Cardiac fibroblast (primary cell): Measurements from ENCODE around the gene FXYD5.
A peak's percentile ranks its signal among the peaks of the same experiment; 100 is the strongest.

Source experiments
- DNase-seq, 2 donors: peaks; one replicate each; pipeline versions ENCODE4 v3.0.0 to v3.0.0-alpha.2; 2010; ENCODE audit warnings: low read depth in 2 of 2
- H3K4me3 ChIP-seq, 2 donors: replicated peaks in 1 of 2; 1 replicate in 1 of 2; 2 replicates in 1 of 2; pipeline ENCODE4 v1.5.1; 2011; ENCODE audit warnings: low read depth in 2 of 2, low read length in 2 of 2, mild to moderate bottlenecking in 2 of 2, moderate library complexity in 1 of 2
- TF ChIP-seq, protein P1 (sequence below): IDR thresholded peaks from one replicate; pipeline ENCODE4 v1.5.1; 2011; ENCODE audit warnings: low read depth, mild to moderate bottlenecking, low read length, inconsistent platforms

FXYD5 gene, protein sequence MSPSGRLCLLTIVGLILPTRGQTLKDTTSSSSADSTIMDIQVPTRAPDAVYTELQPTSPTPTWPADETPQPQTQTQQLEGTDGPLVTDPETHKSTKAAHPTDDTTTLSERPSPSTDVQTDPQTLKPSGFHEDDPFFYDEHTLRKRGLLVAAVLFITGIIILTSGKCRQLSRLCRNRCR

DNA sequence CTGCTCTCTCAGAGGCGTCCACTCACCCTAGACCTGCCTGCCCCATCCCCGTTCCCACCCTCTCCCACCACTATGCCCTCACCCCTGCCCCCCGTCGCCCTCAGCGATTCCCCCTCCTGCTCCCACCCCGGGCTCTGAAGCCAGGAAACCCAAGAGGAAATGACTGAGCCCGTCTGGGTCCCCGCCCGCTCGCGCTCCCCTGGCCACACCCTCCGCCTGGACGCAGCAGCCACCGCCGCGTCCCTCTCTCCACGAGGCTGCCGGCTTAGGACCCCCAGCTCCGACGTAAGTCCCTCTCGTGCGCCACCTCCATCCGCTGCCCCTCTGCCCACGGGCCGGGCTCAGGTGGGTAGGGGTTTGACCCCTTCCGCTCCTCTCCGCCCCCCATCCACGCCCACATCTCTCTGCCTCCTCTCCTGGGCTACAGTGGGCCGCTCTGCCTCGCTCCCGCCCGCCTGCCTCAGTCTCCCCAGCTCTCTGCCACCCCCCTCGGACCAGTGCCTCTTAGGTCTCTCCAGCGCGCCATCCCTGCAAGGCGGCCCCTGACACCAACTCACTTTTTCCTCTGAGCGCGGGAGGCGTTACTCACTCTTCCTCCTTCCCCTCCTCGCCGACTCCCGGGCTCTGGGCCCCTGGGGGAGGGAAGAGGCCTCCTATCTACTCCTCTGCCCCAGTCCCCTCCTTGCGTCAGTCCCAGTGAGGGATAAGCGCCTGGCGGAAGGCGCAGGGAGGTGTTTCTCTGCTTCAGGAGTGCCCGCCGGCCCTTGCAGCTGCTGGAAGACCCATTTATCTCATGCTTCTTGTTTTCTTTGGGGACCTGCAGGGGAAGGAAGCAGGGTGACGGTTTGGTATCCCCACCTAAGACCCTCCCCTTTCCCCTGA lies at the start of gene FXYD5:
TSS of gene FXYD5 (plus strand) at position 211 of the 882 bp plus-strand sequence. CDS start 816 bp downstream, outside the sequence.
- peak; percentile 86 for DNase-seq
- TF ChIP-seq, protein P1, sequence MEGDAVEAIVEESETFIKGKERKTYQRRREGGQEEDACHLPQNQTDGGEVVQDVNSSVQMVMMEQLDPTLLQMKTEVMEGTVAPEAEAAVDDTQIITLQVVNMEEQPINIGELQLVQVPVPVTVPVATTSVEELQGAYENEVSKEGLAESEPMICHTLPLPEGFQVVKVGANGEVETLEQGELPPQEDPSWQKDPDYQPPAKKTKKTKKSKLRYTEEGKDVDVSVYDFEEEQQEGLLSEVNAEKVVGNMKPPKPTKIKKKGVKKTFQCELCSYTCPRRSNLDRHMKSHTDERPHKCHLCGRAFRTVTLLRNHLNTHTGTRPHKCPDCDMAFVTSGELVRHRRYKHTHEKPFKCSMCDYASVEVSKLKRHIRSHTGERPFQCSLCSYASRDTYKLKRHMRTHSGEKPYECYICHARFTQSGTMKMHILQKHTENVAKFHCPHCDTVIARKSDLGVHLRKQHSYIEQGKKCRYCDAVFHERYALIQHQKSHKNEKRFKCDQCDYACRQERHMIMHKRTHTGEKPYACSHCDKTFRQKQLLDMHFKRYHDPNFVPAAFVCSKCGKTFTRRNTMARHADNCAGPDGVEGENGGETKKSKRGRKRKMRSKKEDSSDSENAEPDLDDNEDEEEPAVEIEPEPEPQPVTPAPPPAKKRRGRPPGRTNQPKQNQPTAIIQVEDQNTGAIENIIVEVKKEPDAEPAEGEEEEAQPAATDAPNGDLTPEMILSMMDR: peak; percentile 12

DNA sequence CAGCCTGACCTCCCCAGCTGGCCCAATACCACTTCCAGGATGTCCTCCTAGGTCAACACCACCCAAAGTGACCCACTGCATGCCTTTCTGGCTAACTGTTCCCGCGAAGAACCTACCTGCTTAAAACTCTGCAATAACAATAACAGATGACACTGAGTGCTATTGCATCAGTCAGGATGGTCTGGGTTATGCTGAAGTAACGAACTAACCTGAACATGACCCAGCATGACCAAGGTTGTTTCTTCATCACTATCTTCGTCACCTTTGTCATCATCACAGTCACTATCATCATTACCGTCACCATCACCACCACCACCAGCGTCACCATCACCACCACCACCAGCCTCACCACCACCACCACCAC lies 49.5 kb upstream of the FXYD5 start:
- no peak for DNase-seq
- TF ChIP-seq, protein P1: no peak
- H3K4me3 ChIP-seq: no peak overlapping the region

More for the DNA sequence above, at the start of gene FXYD5:
- H3K4me3 ChIP-seq: peak within 1 kb of the TSS; percentile 75 to 98

DNA sequence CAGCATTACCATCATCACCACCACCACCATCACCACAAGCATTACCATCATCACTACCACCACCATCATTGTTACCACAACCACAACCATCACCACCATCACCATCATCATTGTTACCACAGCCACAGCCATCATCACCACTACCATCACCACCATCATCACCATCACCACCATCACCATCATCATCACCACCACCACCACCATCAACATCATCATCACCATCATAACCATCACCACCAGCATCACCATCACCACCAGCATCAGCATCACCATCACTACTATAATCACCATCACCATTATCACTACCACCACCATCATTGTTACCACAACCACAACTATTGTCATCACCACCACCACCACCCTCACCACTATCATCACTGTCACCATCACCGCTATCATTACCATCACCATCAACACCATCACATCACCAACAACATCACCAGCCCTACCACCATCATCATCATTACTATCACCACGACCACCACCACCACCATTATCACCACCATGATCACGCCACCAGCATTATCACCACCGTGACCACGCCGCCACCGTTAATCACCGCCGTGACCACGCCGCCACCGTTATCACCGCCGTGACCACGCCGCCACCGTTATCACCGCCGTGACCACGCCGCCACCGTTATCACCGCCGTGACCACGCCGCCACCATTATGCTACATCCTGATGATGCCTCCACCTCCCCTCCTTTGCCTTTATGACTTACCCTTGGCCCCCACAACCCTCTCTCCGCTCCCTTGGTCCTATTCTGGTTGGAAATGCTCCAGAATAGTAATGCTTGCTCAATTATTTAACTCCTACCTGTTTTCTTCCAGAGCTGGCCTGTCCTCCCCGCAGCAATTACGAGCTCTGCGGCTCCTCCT lies 48.9 kb upstream of the FXYD5 start:
- no peak overlapping the region for H3K4me3 ChIP-seq
- TF ChIP-seq, protein P1: no peak
- DNase-seq: no peak

DNA sequence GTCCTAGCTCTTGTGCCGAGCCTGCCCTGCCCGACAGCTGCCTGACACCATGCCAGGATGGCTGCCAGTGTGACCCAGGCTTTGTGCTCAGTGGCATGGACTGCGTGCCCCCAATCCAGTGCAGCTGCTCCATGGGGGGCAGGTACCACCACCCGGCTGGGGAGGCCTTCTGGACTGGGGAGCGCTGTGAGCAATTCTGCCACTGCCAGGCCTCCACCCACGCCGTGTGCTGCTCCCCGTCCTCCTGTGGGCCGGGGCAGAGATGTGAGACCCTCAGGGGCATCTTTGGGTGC lies 48.3 kb upstream of the FXYD5 start:
- TF ChIP-seq, protein P1: no peak
- no peak for DNase-seq
- no peak overlapping the region for H3K4me3 ChIP-seq

DNA sequence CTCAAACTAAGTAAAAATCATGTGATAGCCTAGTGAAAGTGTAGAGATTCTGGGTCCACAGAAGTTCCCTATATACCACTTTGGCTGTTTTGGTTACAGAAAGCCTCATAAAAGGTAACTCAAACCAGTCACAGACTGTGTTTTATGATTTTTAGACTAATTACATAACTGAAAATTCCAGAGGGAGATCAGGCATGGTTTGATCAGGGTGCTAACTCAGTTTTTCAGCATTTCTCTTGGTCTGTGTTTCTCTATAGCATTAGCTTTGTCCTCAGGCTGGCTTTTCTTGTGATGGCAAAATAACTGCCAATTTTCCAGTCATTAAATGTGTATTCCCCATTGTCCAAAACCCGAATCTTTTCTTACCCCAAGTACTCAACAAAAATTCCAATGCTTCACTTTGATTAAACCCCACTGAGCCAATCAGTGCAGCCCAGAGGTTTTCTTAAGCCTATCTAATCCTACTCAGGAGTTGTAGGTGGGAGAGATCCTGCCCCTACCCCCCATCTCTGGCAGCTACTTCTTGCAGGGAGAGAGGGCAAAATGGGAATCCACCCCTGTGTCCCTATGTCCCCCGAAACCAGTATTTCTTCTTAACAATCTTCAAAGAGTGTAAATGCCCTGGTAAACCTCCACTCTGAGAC lies 47.5 kb upstream of the FXYD5 start:
- H3K4me3 ChIP-seq: no peak overlapping the region
- DNase-seq: no peak
- TF ChIP-seq, protein P1: no peak

DNA sequence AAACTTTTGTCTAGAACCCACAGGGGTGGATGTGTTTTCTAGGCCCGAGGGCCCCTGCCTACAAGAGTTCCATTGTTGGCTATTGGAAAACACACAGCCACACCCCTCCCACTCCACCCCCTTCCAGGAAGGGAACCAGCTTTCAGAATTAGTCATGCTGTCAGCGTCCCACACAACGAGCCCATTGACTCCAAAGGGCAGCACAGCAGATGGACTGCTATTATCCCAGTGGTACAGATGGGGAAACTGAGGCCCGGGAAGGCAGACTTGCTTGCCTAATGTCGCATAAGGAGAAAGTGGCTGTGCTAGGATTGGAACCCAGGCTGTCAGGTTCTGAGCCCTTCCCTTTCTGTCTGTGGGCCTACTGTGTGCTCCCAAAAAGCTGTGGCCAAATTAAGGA lies 47.0 kb upstream of the FXYD5 start:
- H3K4me3 ChIP-seq: no peak overlapping the region
- TF ChIP-seq, protein P1: no peak
- peak; percentile 61 to 72 for DNase-seq
